ENCODE data around the gene ABCB4.

DNA sequence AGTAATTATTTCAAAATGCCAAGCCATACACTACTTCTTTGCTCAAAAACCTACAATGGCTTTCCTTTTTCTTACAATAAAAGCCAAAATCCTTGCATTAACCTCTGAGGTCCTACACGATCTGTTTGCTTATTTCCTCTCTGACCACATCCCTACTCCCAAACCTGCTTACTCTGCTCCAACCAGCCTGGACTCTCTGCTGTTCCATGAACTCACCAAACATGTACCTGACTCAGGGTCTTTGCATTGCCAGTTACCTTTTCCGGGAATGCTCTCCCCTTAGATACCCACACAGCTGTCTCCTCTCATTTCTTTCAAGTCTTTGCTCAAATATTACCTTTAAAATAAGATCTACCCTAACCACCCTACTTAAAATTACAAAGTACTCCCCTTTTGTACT lies 2.3 kb downstream of the ABCB4 start:
- TF ChIP-seq, protein P1, sequence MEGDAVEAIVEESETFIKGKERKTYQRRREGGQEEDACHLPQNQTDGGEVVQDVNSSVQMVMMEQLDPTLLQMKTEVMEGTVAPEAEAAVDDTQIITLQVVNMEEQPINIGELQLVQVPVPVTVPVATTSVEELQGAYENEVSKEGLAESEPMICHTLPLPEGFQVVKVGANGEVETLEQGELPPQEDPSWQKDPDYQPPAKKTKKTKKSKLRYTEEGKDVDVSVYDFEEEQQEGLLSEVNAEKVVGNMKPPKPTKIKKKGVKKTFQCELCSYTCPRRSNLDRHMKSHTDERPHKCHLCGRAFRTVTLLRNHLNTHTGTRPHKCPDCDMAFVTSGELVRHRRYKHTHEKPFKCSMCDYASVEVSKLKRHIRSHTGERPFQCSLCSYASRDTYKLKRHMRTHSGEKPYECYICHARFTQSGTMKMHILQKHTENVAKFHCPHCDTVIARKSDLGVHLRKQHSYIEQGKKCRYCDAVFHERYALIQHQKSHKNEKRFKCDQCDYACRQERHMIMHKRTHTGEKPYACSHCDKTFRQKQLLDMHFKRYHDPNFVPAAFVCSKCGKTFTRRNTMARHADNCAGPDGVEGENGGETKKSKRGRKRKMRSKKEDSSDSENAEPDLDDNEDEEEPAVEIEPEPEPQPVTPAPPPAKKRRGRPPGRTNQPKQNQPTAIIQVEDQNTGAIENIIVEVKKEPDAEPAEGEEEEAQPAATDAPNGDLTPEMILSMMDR (IDR thresholded peaks at IDR 0.05): no peak
- TF ChIP-seq POLR2A (IDR thresholded peaks at IDR 0.05): no peak

Data from thyroid gland (tissue), 4 donors.